ENCODE results near the gene ZNF580. TPM values are rescaled to one million over a fixed set of nuclear protein-coding genes. Genes with fewer than 3 reads are reported as not detected.

The ZNF580 gene
- total and polyA plus RNA-seq, 10 of the 15 experiments (the other 5 are each of a cell fraction or from before 2014, with no cell fraction given) = 2.3 to 31.8 (median 10.0) TPM

GRCh38 chr19:55642153-55643002 lies 1.6 kb downstream of the ZNF580 start (continued):
- no peak for TF ChIP-seq KLF5 (IDR thresholded peaks at IDR 0.05; ENCODE audit: partially characterized antibody)
- 0 out of 2 replicates have a peak, but pooled peaks have one; percentile 12 for TF ChIP-seq PKNOX1 (IDR thresholded peaks at IDR 0.05)
- peak; percentile 70 for TF ChIP-seq ZNF687 (IDR thresholded peaks at IDR 0.05)
- TF ChIP-seq JUND (IDR thresholded peaks at IDR 0.05; ENCODE audit: low read depth, low read length) = no peak
- TF ChIP-seq CBX5 (IDR thresholded peaks at IDR 0.05; ENCODE audit: low read depth) = no peak
- TF ChIP-seq MTA2 (IDR thresholded peaks at IDR 0.05; ENCODE audit: low read depth) = no peak
- TF ChIP-seq ASH2L (IDR thresholded peaks at IDR 0.05; ENCODE audit: borderline replicate concordance, low read depth) = no peak
- 0 out of 2 replicates have a peak, but pooled peaks have one; percentile 24 for TF ChIP-seq ZNF217 (IDR thresholded peaks at IDR 0.05)
- TF ChIP-seq GATAD2B (conservative IDR thresholded peaks at IDR 0.05; ENCODE audit: low read depth) = peak; percentile 65; the same call in 1 of the 2 replicates
- peak; percentile 74 for TF ChIP-seq LARP7 (IDR thresholded peaks at IDR 0.05)
- no peak for TF ChIP-seq ZNF592 (IDR thresholded peaks at IDR 0.05)
- TF ChIP-seq CHD1 (IDR thresholded peaks at IDR 0.05; ENCODE audit: low read depth, low read length) = no peak
- TF ChIP-seq MAX (IDR thresholded peaks at IDR 0.05; ENCODE audit: low read depth, low read length) = peak; percentile 74
- peak; percentile 24; the same call in 1 of the 2 replicates for TF ChIP-seq PAX5 (IDR thresholded peaks at IDR 0.05; ENCODE audit: borderline replicate concordance, low read depth, low read length)
- TF ChIP-seq SMARCA5 (IDR thresholded peaks at IDR 0.05) = peak; percentile 21; the same call in 1 of the 2 replicates
- no peak for TF ChIP-seq TBL1XR1 (IDR thresholded peaks at IDR 0.05; ENCODE audit: low read depth, low read length)
- peak; percentile 90 to 97 for TF ChIP-seq BHLHE40 (IDR thresholded peaks at IDR 0.05; ENCODE audit: borderline replicate concordance in 1 of 2, low read depth in 2 of 2, low read length in 1 of 2)
- TF ChIP-seq YBX1 (IDR thresholded peaks at IDR 0.05) = no peak
